Mesothelial cell of epicardium (in vitro differentiated cells): Measurements from ENCODE around the gene TXN2. TPM values are rescaled to one million over a fixed set of nuclear protein-coding genes. Genes with fewer than 3 reads are reported as not detected.
"Not testable (repeated sequence)": the region's sequence is repeated elsewhere in the genome, so short reads cannot be mapped to it uniquely, and the experiment has no call there.

Source experiments
- DNase-seq, 2 experiments: peaks; one replicate each; pipeline ENCODE4 v3.0.0; 2021; ENCODE audit warnings: low spot score in 2 of 2; ENCODE audit not compliant: unreplicated experiment in 2 of 2
- H3K27ac Mint-ChIP-seq: 2 replicates; pipeline ENCODE4 v1.8.0; 2021; ENCODE audit warnings: mixed read lengths
- H3K27me3 Mint-ChIP-seq: 2 replicates; pipeline ENCODE4 v1.8.0; 2021; ENCODE audit warnings: low read depth, mixed read lengths
- H3K36me3 Mint-ChIP-seq: 2 replicates; pipeline ENCODE4 v1.8.0; 2021; ENCODE audit warnings: mixed read lengths
- H3K4me1 Mint-ChIP-seq: 2 replicates; pipeline ENCODE4 v1.8.0; 2021; ENCODE audit warnings: mixed read lengths
- H3K4me3 Mint-ChIP-seq: 2 replicates; pipeline ENCODE4 v1.8.0; 2021; ENCODE audit warnings: mild to moderate bottlenecking, moderate library complexity, mixed read lengths
- H3K9me3 Mint-ChIP-seq: 2 replicates; pipeline ENCODE4 v1.8.0; 2021; ENCODE audit warnings: mixed read lengths
- total RNA-seq: library from RNA; stranded (reverse); gene quantifications from 3 replicates; pipeline ENCODE4 v1.2.1, GENCODE V29; 2021
- TF ChIP-seq, protein P1 (sequence below): fragments of 200-600 bp; sonication (generic); IDR thresholded peaks from one replicate; pipeline ENCODE4 v1.5.0; 2021; ENCODE audit warnings: antibody characterized with exemption; ENCODE audit not compliant: unreplicated experiment

The TXN2 gene
- total RNA-seq, 1 donor from 2014 or later, result 59.1 TPM

DNA sequence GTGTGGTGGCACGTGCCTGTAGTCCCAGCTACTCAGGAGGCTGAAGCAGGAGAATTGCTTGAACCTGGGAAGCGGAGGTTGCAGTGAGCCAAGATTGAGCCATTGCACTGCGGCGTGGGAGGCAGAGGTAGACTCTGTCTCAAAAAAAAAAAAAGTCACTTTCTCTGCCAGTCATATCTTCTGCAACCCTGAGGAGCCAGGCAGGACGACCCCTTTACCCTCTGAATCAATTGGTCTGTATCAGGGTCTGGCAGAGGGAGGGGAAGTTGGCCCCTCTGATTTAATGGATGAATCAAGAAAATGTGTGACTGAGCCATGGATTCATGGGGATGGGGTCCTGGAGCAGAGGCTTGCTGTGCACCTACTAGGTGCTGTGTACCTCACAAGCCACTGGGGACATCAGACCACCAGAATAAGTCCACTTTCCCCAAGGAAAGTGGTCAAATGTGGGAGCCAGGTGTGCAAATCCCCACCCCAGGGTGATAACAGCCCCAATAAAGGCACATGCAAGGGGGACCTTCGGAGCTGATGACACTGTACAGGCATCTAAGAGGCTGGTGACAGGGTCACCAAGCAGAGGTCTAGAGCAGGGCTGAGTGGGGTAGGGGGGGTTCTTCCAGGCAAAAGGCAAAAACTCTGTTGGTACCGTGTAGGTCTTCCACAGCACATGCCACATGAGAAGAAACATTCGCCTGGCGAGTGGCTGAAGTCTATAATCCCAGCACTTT is 29.0 kb downstream of the TXN2 start:
- Mint-ChIP-seq H3K27ac (no peak overlapping the region), H3K4me3 (no peak overlapping the region), H3K27me3 (no peaks in the 10 kb centered on the region), H3K9me3 (no peaks in the 10 kb centered on the region), H3K4me1 (peaks cover 19% of the 10 kb centered on the region), H3K36me3 (no peaks in the 10 kb centered on the region)
- TF ChIP-seq, protein P1, sequence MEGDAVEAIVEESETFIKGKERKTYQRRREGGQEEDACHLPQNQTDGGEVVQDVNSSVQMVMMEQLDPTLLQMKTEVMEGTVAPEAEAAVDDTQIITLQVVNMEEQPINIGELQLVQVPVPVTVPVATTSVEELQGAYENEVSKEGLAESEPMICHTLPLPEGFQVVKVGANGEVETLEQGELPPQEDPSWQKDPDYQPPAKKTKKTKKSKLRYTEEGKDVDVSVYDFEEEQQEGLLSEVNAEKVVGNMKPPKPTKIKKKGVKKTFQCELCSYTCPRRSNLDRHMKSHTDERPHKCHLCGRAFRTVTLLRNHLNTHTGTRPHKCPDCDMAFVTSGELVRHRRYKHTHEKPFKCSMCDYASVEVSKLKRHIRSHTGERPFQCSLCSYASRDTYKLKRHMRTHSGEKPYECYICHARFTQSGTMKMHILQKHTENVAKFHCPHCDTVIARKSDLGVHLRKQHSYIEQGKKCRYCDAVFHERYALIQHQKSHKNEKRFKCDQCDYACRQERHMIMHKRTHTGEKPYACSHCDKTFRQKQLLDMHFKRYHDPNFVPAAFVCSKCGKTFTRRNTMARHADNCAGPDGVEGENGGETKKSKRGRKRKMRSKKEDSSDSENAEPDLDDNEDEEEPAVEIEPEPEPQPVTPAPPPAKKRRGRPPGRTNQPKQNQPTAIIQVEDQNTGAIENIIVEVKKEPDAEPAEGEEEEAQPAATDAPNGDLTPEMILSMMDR, result no peak
- DNase-seq, result no peak

DNA sequence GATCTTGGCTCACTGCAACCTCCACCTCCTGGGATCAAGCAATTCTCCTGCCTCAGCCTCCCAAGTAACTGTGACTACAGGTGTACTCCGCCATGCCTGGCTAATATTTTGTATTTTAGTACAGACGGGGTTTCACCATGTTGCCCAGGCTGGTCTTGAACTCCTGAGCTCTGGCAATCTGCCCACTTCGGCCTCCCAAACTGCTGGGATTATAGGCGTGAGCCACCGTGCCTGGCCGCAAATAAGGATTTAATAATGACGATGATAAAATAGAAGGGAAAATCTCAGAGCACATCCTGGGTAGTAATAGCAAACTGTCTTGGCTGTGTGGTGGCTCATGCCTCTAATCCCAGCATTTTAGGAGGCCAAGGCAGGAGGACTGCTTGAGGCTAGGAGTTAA is 30.5 kb downstream of the TXN2 start:
- DNase-seq, H3K36me3 Mint-ChIP-seq, H3K27ac Mint-ChIP-seq, H3K9me3 Mint-ChIP-seq, H3K4me3 Mint-ChIP-seq, H3K27me3 Mint-ChIP-seq: not testable (repeated sequence)
- peaks cover 18% of the 10 kb centered on the region for H3K4me1 Mint-ChIP-seq

DNA sequence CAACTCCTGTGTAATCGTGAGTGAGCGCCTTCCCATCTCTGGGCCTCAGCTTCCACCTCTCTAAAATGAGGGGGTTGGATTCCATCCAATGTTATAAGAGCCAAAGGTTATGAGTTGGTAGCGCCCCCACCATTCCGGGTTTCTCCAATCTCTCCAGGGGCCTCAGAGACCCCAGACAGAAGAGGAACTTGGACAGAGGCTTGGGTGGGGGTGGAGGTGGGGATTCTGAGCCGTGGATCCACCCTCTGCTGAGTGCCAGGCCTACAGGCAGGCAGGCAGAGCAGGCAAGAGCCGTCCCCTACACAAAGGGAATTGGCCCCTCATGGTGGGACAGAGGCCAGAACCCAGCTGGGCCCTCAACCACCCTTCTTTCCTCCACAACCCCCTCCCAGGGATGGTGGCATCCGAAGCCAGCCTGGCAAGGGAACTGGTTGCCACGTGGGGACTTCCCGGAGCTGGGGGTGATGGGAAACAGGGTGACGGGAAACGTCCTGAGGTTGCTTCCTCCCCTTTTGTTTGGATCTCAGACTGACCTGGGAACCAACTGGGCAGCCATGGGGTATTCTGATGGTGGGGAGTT is 31.8 kb downstream of the TXN2 start:
- H3K4me1 Mint-ChIP-seq, result peaks cover 15% of the 10 kb centered on the region
- no peak overlapping the region for H3K4me3 Mint-ChIP-seq
- DNase-seq, result no peak
- no peak overlapping the region for H3K27ac Mint-ChIP-seq
- no peaks in the 10 kb centered on the region for H3K27me3 Mint-ChIP-seq
- no peaks in the 10 kb centered on the region for H3K9me3 Mint-ChIP-seq
- no peaks in the 10 kb centered on the region for H3K36me3 Mint-ChIP-seq
- TF ChIP-seq, protein P1, result no peak

DNA sequence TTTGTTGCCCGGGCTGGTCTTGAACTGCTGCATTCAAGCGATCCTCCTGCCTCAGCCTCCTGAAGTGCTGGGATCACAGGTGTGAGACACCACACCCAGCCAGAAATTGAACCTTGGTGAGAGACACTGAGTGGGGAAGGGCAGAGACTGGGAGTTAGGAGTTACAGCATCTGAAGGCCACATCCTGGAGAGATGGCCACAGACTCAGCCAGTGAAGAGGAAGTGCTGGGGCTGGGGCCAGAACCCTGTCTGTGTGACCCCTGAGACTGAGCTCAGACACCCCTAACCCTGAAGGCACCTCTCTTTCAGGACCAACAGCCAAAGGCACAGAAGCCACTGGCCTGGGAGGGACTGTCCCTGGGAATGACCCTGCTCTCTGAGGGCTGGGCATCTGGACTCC is 33.8 kb downstream of the TXN2 start:
- TF ChIP-seq, protein P1, result no peak
- Mint-ChIP-seq H3K4me3 (no peak overlapping the region), H3K27ac (no peak overlapping the region), H3K9me3 (no peaks in the 10 kb centered on the region), H3K27me3 (no peaks in the 10 kb centered on the region), H3K36me3 (no peaks in the 10 kb centered on the region), H3K4me1 (peaks cover 11% of the 10 kb centered on the region)
- no peak for DNase-seq

DNA sequence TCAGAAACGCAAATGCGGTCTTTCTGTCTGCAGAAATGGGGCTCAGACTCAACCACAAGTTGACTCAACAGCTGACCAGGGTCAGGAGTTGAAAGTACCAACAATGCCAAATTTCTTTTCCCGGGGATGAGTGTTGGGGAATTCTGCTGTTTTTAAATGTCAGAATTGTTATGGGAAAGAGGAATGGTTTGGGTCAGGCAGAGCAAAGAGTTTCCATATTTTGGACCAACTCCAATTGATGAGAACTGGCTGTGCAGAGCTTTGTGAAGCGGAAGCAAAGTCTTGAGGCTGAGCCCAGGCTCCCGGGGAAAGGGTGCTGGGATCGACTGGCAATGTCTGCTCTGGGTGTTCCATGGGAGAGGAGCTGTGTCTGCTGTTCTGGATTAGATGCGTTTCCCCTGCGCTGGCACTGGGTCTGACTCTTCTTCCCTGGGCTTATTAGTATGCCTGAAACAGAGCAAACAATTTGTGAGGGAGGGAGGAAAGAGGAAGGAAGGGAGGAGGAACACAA is 36.2 kb downstream of the TXN2 start:
- no peak for DNase-seq
- Mint-ChIP-seq H3K27ac (peak overlapping the region; percentile 15), H3K27me3 (no peaks in the 10 kb centered on the region), H3K4me1 (peaks cover 7% of the 10 kb centered on the region), H3K36me3 (no peaks in the 10 kb centered on the region), H3K4me3 (no peak overlapping the region), H3K9me3 (no peaks in the 10 kb centered on the region)
- TF ChIP-seq, protein P1, result no peak

DNA sequence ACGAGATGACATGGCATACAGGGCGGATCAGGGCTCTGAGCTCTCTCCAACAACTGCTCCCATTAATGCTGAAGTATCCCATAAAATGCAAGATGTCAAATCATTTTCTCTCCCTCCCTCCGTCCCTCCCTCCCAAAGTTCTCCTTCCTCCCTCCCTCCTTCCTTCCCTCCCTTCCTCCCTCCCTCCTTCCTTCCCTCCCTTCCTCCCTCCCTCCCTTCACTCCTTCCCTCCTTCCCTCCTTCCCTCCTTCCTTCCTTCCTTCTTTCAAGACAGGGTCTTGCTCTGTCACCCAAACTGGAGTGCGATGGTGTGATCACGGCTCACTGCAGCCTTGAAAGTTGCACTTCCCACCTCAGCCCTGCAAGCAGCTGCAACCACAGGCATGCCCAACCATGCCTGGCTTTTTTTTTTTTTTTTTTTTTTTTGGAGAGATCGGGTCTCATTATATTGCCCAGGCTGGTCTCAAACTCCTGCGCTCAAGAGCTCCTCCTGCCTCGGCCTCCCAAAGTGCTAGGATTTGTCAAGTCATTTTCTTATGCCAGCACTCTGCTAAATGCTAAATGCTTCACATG is 38.2 kb downstream of the TXN2 start:
- TF ChIP-seq, protein P1, result no peak
- Mint-ChIP-seq H3K27me3 (no peaks in the 10 kb centered on the region), H3K27ac (no peak overlapping the region), H3K4me1 (peaks cover 6% of the 10 kb centered on the region), H3K36me3 (no peaks in the 10 kb centered on the region), H3K4me3 (no peak overlapping the region), H3K9me3 (no peaks in the 10 kb centered on the region)
- DNase-seq, result no peak
